HEK293T (cell line): ENCODE results near the gene CACNG5.

Source experiments
- CTCF ChIA-PET: fragments of 350-600 bp; formaldehyde crosslinking; extraction: SDS; loops from one replicate; lab custom pipeline; 2021; ENCODE audit warnings: antibody characterized with exemption, inconsistent platforms; lab: Yijun Ruan, JAX
- POLR2A ChIA-PET: fragments of 350-600 bp; formaldehyde crosslinking; extraction: SDS; loops from one replicate; lab custom pipeline; 2020; ENCODE audit warnings: antibody characterized with exemption, inconsistent platforms; lab: Yijun Ruan, JAX
- DNase-seq: peaks from one replicate; pipeline ENCODE4 v3.0.0; 2012; ENCODE audit warnings: mixed read lengths; ENCODE audit errors: extremely low spot score
- ARNT ChIP-seq: fragments of 450-650 bp; IDR thresholded peaks from 2 replicates; pipeline ENCODE4 v1.6.1; 2017; ENCODE audit warnings: mild to moderate bottlenecking
- BHLHE40 ChIP-seq: fragments of 450-650 bp; IDR thresholded peaks from 2 replicates; pipeline ENCODE4 v1.6.1; 2016; ENCODE audit warnings: mild to moderate bottlenecking, moderate library complexity, borderline replicate concordance
- CTBP1 ChIP-seq: fragments of 450-650 bp; IDR thresholded peaks from 2 replicates; pipeline ENCODE4 v1.6.1; 2016; ENCODE audit warnings: borderline replicate concordance
- ELF4 ChIP-seq: fragments of 450-650 bp; IDR thresholded peaks from 2 replicates; pipeline ENCODE4 v1.6.1; 2017; ENCODE audit warnings: antibody characterized with exemption
- FOXA1 ChIP-seq: fragments of 450-650 bp; IDR thresholded peaks from 2 replicates; pipeline ENCODE4 v1.6.1; 2016; ENCODE audit warnings: mild to moderate bottlenecking
- FOXK2 ChIP-seq: fragments of 450-650 bp; IDR thresholded peaks from 2 replicates; pipeline ENCODE4 v1.6.1; 2016; ENCODE audit warnings: mild to moderate bottlenecking
- FOXM1 ChIP-seq: fragments of 450-650 bp; IDR thresholded peaks from 2 replicates; pipeline ENCODE4 v1.6.1; 2017; ENCODE audit warnings: mild to moderate bottlenecking, borderline replicate concordance
- HDGF ChIP-seq: fragments of 450-650 bp; IDR thresholded peaks from 2 replicates; pipeline ENCODE4 v1.6.1; 2017; ENCODE audit warnings: antibody characterized with exemption, borderline replicate concordance
- L3MBTL2 ChIP-seq: fragments of 450-650 bp; conservative IDR thresholded peaks from 2 replicates; pipeline ENCODE4 v1.6.1; 2016; ENCODE audit warnings: mild to moderate bottlenecking
- LEF1 ChIP-seq: fragments of 450-650 bp; IDR thresholded peaks from 2 replicates; pipeline ENCODE4 v1.6.1; 2017; ENCODE audit warnings: mild to moderate bottlenecking, borderline replicate concordance
- NFRKB ChIP-seq: fragments of 450-650 bp; IDR thresholded peaks from 2 replicates; pipeline ENCODE4 v1.6.1; 2016; ENCODE audit warnings: mild to moderate bottlenecking, moderate library complexity
- SP1 ChIP-seq: fragments of 450-650 bp; IDR thresholded peaks from 2 replicates; pipeline ENCODE4 v1.6.1; 2017
- SUZ12 ChIP-seq: fragments of 450-650 bp; IDR thresholded peaks from 2 replicates; pipeline ENCODE4 v1.6.1; 2016; ENCODE audit warnings: mild to moderate bottlenecking
- TARDBP ChIP-seq: fragments of 450-650 bp; IDR thresholded peaks from 2 replicates; pipeline ENCODE4 v1.6.1; 2016
- ZNF384 ChIP-seq: fragments of 450-650 bp; IDR thresholded peaks from 2 replicates; pipeline ENCODE4 v1.6.1; 2016
- TF ChIP-seq, protein P1 (sequence below): fragments of 450-650 bp; IDR thresholded peaks from 2 replicates; pipeline ENCODE4 v1.6.1; 2016

The CACNG5 gene

DNA sequence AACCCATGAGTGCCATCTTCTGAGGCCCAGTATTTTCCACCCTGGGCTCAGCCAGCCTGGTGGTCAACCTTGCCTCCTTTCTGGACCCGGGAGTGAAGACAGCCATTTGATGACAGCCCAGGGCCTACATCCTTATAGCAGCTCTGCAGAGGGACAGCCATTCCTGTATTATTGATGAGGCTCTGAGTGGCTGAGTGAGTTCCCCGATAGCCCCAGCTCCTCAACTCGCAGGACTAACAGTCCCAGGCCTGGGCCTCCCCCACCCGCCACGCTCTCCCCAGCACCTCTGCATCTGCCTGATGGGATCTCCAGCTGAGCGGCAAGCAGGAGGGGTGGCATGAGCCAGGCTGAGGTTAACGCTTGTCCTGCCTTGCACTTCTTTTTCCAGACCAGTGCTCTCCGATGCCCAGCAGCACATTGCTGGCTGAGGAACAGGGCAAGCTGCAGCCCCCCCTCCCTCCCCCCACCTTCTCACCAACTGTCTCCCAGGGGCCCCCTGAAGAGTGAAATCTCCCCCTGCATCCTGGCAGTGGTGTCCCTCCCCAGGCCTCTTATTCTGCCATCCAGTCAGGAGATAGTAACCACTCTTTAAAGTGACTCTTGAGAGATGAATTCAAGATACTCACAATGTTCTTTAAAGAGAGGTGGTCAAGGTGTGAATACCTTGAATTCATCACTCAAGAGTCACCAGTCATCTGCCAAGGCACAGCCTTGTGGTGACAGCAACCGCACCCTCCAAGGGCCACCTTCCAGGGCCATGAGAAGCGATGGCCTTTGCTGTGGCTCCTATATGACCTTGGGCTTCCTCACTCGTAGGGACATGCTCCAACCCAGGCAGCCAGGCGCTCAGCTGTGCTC, 23.5 kb downstream of the CACNG5 start:
- no peak for TF ChIP-seq CTBP1
- TF ChIP-seq, protein P1, sequence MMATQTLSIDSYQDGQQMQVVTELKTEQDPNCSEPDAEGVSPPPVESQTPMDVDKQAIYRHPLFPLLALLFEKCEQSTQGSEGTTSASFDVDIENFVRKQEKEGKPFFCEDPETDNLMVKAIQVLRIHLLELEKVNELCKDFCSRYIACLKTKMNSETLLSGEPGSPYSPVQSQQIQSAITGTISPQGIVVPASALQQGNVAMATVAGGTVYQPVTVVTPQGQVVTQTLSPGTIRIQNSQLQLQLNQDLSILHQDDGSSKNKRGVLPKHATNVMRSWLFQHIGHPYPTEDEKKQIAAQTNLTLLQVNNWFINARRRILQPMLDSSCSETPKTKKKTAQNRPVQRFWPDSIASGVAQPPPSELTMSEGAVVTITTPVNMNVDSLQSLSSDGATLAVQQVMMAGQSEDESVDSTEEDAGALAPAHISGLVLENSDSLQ: no peak
- TF ChIP-seq HDGF: no peak
- no peak for TF ChIP-seq ELF4
- TF ChIP-seq ZNF384: no peak
- ChIA-PET CTCF (no interaction called here), POLR2A (no interaction called here)
- no peak for DNase-seq

DNA sequence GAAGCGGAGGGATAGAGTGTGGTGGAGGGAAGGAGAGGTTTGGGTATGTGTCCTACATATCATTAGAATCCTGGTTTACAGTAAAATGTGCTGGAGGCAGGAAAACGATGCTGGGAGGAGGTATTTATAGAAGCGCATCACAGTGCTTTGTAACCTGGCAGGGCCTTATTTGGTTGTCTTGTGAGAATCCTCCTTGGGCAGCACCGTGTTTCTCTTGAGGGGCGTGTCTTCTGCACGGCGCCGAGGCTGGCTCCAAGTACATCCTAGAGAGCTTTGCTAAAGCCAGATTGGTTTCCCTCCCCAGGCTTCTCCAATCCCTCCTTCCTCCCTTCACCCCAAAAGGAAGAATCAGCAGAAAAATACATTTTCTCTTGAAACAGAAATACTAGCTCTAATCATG, 24.4 kb downstream of the CACNG5 start:
- POLR2A ChIA-PET: no interaction called here
- TF ChIP-seq ARNT: no peak
- no peak for TF ChIP-seq CTBP1
- no peak for TF ChIP-seq L3MBTL2
- TF ChIP-seq BHLHE40: no peak
- TF ChIP-seq SP1: no peak
- TF ChIP-seq, protein P1: no peak
- CTCF ChIA-PET: no interaction called here
- DNase-seq: no peak

GRCh38 chr17:66860204-66860603, 25.3 kb downstream of the CACNG5 start:
- TF ChIP-seq ZNF384: no peak
- no peak for TF ChIP-seq ELF4
- no peak for TF ChIP-seq CTBP1
- TF ChIP-seq, protein P1: no peak
- ChIA-PET POLR2A (no interaction called here), CTCF (no interaction called here)
- DNase-seq: no peak

- POLR2A ChIA-PET: no interaction called here
- no peak for TF ChIP-seq SUZ12
- TF ChIP-seq FOXK2: no peak
- CTCF ChIA-PET: no interaction called here
- DNase-seq: no peak
These were observed 28.9 kb downstream of the CACNG5 start for GRCh38 chr17:66863820-66864219.

- TF ChIP-seq SUZ12 (no peak), SP1 (no peak), TARDBP (no peak), CTBP1 (no peak), ELF4 (no peak), FOXA1 (no peak)
- TF ChIP-seq, protein P1: no peak
- no peak for DNase-seq
- ChIA-PET CTCF (interaction anchor here (0.6 kb wide), 1 partner anchor 14 kb away, joined by 3 read pairs; no protein-coding TSS in a partner anchor), POLR2A (no interaction called here)
These were observed 30.2 kb downstream of the CACNG5 start for GRCh38 chr17:66865151-66865550.

DNA sequence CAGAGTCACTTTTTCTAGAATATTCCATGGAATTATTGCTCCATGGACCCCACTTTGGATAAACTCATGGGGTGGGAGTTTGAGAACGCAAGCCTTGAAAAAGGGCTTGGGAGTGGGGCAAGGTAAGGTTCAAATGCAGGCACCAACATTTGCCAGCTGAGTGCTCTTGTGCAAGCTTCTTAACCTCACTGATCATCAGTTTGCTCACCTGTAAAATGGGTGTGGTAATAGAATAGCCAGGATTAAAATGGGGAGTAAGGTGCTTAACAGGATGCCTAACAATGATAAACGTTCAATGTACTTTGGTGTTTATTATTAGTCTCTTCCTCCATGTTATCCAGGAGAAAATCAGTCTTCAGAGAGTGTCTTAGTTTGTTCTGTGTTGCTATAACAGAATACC, 39.0 kb downstream of the CACNG5 start:
- TF ChIP-seq ELF4 (no peak), CTBP1 (no peak), NFRKB (no peak), TARDBP (no peak), L3MBTL2 (no peak), SP1 (no peak)
- ChIA-PET POLR2A (no interaction called here), CTCF (no interaction called here)
- DNase-seq: no peak

- DNase-seq: no peak
- ChIA-PET POLR2A (no interaction called here), CTCF (no interaction called here)
- TF ChIP-seq CTBP1 (no peak), ARNT (no peak), NFRKB (no peak), FOXK2 (no peak), FOXM1 (no peak), HDGF (no peak), ELF4 (no peak), TARDBP (no peak), SP1 (no peak), LEF1 (no peak), ZNF384 (no peak), SUZ12 (no peak), L3MBTL2 (no peak), BHLHE40 (no peak), FOXA1 (no peak)
- TF ChIP-seq, protein P1: no peak
These were observed 50.0 kb downstream of the CACNG5 start for GRCh38 chr17:66884931-66885330.
